NCI-H69 (cell line): ENCODE data around the gene LOXL4.

Experiments
- DNase-seq: peaks from one replicate; lab custom pipeline; 2025; lab: John Stamatoyannopoulos, UW

LOXL4 gene

DNA sequence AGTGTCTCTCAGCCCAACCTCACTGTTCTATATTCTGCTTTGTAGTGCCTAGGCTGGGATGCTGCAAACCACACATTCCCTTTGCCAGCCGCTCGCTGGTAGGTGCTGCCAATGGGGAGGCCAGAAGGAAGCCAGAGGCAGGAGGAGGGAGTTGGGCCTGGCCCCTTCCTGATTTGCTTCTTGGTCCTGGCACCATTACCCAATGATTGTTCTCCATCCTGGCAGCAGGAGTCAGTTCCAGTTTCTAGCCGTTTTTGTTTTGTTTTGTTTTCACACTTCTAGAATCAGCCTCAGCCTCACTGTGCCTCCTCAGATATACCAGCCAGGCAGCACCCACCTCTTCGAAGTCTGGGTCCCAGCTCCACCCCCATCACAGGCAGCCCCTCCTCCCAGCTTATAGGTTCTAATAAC, 27.4 kb upstream of the LOXL4 start:
- DNase-seq, result peak; percentile 78

DNA sequence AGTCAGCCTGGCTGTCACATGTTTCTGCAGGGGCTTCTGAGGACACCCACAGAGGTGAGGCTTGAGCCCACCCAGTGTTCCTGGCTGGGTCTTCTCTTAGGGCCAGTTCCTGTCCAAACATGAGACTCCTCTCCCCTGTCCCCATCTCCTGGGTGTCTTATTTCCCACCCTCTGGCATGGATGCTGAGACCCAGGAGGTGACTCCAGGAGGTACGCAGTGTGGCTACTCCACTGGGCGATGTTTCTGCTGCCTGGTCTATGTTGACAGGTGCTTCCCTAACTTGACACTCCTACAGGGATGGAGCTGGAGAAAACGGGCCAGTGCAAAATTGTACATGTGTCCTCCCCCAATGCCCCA, 26.3 kb upstream of the LOXL4 start:
- DNase-seq, result no peak

DNA sequence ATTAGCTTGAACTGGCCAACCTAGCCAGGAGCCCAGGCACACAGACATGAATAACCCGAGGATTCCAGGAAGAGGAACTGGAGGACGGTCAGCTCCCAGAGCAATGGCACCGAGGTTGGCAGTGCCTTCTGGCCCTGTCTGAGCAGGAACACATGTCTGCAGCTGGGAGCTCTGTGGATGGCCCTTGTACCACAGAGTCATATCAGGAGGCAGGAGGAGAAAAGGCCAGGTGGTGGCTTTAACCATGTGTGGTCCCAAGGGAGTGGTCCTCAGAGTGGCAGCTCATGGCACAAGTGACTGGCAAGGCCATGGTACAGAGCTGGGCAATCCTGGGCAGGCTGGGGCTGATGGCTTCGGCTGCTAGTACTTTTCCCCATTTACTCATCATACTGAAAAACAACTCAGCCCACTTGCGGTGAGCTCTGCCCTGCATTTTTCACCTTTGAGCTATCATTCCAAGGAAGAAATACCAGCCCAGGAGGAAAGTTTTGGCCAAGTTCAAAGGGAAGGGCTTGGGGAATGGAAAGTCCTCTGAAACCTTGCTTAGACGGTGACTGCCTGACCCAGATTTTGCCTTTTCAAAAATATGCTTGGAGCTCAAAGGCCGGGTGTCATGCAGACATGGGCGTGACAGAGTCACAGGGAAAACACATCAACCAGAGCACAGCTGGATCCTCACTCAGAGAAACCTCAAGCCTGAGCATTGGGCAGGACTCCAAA, 25.7 kb upstream of the LOXL4 start:
- DNase-seq, result peak; percentile 62

DNA sequence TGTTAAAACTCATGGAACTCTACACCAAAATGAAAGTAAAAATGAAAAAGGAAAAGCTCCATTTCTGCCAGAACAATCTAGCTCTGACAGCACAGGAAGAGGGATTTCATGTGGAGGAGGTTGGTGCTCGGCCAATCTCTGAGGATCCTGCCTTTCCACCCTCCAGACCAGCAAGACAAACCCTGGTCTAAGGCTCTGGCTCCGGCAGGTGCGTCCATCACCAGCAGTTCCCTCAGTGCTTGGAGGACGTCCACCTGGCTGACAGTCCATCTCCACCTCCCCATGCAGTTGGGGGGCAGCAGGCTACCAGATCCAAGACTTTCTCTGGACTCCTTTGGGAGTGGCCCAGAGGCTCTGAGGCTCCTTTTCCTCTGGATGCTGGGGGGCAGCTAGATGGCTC, 25.0 kb upstream of the LOXL4 start:
- DNase-seq, result no peak

DNA sequence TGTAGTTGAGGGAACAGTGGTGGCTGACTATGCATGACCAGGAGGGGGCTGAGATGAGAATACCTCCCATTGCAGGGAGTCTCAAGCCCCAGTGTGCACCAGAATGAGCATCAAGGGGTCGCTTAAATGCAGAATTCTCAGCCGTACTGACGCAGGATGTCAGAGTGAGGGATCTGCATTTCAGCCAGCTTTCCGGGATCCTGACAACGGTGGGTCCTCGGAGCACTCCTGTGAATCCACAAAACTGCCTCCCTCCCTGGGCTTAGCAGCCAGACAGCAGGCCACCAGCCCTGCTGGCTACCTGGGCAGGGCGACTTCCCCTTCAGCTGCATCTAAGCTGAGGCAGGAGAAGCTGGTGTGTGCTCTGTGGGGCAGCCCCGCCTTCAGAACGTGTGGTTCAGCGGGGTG, 21.8 kb upstream of the LOXL4 start:
- DNase-seq, result no peak

DNA sequence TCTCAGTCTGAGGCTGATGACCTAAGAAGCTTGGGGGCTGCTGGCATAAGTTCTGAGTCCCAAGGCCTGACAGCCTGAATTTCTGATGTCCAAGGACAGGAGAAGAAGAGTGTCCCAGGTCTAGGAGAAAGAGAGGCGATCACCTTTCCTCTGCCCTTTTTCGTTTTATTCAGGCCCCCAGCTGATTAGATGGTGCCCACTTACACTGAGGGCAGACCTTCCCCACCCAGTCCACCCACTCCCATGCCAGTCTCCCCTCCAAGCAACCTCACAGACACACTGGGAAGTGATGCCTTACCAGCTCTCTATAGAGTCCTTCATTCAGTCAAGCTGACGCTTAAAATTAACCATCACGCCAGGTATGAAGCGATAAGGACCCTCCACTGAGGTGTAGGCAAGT, 19.3 kb upstream of the LOXL4 start:
- no peak for DNase-seq

DNA sequence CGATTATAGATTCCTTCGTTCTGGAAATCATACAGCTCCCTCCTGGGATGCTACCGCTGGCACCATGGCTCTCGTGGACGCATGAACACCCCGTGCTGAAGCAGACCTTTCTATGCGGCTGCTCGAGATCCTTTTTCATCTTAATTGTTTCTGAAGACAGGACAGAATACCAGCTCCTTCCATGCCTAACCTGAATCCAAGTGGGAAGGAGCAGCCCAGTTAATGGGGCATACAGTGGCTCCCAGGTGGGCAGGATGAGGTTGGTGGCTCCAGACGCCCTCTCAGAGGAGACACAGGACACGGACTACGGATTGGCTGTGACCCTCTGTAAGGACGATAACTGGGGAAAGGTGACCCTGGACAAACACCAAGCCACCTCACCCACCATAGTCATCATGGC, 18.4 kb upstream of the LOXL4 start:
- no peak for DNase-seq

DNA sequence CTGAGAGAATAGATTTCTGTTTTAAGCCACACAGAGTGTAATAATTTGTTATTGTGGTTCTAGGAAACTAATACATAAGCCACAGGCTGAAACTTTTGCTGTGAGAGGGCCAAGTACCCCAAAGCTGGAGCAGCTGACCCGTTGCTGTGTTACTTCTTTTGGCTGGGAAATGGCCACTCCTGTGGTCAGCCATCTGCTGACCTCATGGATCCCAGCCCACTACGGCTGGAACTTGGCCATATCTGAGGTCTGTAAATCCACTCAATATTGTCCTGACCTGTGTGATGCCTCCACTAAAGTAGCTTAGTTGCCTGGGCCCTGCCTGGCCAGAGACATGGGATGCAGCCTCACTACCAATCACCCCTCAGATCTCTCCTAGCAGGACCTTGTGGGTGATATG, 17.4 kb upstream of the LOXL4 start:
- no peak for DNase-seq

DNA sequence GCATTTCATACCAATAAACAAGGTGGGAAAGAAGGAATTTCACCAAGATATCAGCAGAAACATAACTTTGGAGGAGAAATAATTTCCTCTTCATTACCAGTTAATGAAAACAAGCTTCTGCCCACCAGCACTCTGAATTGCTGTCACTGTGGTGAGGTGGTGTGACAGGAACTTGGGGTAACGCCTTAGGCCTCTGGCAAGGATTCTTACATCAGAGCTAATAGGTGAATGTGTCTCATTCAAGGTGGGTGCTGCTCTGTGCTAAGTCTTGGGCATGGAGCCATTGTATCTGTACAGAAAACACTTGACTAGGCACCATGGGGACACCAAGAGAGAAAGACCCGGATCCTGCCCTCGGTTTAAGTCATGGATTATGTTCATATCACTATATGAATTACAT, 8.3 kb upstream of the LOXL4 start:
- DNase-seq, result no peak

DNA sequence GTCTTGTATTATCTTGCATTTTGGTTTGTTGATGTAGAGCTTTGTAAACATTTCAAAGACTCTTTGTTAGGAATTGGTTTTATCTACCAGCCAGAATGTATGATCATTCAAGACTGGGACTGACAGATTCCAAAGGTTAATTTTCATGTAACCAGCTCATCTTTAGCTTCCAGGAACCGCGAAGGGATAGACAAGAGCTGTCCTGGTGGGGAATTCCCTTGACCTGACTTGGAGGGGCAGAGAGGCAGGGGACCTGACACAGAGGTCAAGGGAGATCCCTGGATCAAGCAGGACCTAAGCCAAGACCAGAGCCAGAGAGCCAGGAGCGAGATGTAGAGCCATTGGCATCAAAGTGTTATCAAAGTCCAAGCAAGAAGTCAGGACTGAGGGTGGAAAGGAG, 6.6 kb upstream of the LOXL4 start:
- no peak for DNase-seq

DNA sequence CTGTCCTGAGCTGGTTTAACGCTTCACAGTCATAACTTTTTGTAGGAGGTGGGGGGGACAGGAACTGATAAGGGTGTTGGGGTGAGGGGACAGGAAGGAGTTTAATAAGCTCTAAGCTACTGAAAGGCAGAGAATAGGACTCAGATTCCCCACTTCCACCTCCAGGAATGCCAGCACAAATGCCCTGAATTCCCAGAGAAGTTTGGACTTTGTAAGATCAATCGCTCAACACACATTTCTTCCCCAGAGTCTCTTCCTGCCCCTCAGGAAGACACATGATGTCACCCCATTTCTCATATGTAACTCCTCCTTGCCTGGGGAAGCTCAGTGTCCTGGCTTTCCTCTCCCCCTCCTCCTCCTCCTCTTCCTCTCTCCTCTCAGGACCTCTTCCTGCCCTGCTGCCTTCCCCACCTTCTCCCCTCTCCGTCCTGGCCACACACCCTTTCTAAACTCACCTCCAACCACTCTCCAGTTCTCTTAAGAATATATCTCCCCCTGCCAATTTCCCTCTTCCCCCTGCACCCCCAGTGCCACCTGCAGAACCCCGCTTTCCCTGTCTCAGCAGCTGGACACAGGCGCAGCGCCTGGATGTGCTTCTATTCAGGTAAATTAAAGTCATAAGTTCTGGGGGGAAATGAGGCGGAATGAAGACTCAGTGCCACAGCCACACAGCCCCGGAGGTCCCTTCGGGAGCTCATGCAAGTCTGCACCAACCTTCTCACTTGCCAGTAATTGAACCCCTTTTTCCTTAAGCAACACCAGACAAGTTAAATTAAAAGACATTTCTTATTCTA, 5.3 kb upstream of the LOXL4 start:
- DNase-seq, result no peak

DNA sequence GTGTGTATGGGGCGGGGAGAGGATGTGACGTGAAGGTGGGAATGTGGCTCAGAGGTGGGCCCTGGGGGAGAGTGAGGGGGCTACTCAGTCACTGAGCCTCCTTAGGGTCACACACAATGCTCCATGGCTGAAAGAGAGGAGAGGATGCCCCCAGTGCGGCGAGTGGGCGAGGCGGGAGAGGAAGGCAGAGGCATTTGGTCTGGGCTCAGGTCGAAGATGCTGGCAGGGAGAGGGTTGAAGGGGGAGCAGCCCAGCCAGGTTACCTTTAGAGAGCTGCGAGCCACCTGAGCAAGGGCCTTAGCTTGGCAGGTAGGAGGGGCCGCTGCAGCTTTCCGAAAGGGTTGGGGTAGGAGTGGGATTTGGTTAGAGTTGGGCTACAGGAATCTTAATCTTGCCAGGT, 4.7 kb upstream of the LOXL4 start:
- DNase-seq, result no peak

DNA sequence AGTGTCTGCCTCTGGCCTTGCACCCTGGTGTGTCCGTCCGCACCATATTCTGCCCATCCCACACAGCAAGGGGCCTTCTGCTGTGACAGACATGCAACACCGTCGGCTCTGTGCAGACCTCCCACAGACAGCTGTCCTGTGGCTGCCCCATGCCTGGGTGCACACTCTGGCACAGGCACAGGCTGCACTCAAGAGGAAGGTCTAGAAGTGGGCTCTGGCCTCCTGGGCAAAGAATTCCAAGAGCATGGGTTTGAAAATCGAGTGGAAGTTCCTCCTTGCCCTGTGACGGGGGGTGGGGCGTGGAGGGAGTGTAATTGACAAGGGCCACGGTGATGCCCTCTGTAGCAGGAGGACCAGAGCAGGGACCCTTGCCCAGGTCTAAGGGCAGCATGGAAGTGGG, 4.3 kb upstream of the LOXL4 start:
- no peak for DNase-seq

DNA sequence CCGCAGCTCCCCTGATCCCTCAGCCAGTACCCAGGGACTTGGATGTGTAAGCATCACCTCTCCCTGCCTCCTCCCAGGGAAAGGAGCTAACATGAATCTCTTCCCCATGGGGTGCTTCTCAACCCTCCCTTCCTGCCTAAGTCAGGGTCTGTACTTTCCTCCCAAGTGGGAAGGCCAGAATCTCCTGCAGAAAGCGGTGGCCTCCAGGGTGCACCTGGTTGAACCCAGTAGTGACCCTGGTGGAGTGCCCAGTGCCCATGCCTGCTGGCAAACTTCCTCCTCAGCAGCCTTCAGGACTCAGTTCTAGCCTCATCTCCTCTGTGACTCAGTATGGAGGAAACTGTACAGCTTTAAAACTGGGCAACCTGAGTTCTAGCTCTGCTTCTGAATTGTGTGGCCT, 2.8 kb upstream of the LOXL4 start:
- DNase-seq, result no peak

DNA sequence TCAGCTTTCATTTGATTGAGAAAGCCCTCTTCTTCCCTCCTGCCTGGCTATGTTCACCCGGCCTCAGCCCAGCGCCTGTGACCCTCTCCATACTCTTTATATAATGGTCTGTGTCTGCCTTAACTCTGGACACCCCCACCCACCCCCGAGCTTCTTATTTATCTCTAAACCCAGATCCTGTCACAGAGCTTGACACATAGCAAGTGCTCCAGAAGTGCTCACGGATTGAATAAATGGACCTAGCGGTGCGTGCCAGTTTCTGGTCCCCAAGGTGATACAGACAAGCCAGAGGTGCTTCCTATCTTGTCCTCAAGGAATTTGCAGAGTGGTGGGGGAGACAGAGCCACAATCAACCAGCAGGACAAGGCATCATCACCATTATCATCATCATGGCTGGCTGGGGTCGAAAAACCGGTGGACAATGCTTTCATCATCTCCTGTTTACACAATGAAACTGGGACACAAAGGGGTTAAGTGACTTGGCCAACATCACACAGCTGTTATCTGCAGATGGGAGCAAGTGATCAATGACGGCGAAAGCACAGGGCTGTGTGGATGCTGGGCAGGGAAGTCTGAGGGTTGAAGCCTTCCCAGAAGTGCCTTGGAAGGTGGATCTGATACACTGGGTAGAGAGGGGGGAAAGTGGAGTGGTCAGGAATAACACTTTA, 2.2 kb upstream of the LOXL4 start:
- DNase-seq, result peak; percentile 39

DNA sequence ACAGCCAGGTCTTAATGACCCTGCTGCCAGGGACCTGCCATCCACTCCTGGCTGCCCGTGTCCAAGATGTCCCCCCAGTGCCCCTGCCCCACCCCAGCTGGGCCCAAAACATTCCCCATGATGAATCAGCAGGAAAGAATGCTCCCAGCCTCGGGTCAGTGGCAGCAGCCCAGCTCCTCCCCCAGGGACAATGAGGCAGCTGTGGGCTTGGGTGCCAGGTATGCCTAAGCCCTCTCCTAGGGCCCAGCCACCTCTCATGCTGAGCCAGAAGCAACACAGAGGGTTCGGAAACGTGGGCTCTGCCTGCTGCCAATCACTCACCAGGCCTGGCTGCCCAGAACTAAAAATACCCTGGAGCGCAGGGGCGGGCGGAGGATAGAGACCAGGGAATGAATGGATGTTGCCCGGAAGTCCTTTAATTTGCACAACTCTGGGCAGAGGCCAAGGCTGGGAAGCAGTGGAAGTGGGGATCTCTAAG, 1.5 kb upstream of the LOXL4 start:
- DNase-seq, result peak; percentile 84

DNA sequence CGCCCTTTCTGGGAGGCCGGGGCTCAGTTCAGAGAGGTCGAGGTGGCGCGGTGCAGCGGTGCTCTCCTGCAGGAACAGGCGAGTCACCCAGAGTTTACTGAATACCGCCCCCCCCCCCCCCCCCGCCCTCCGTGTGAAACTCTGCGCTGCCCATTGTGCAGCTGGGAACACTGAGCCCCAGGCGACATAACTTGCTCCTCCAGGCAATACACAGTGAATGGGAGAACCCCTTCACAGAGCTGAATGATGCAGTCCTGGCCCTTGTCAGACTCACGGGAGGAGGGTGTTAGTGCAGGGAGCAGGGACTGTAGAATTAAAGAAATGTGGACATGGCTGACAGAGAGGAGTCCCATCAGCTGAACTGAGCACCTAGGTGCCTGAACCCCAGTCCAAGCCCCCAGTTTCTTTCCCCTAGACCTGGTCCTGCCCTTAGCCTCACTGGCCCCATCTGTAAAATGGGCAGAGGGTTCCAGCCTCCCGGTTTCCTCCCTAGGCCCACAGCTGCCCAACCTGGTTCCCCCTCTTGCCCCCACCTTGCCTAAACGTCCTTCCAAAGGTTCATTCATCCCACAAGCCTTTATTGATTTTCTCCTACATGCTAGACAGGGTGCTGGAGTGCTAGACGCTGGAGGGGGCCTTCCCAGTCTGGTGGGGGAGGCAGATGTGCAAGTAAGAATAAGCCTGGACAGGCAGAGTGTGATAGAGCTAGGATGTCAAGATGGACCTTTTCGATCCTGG, 869 bp upstream of the LOXL4 start:
- DNase-seq, result peak; percentile 55

DNA sequence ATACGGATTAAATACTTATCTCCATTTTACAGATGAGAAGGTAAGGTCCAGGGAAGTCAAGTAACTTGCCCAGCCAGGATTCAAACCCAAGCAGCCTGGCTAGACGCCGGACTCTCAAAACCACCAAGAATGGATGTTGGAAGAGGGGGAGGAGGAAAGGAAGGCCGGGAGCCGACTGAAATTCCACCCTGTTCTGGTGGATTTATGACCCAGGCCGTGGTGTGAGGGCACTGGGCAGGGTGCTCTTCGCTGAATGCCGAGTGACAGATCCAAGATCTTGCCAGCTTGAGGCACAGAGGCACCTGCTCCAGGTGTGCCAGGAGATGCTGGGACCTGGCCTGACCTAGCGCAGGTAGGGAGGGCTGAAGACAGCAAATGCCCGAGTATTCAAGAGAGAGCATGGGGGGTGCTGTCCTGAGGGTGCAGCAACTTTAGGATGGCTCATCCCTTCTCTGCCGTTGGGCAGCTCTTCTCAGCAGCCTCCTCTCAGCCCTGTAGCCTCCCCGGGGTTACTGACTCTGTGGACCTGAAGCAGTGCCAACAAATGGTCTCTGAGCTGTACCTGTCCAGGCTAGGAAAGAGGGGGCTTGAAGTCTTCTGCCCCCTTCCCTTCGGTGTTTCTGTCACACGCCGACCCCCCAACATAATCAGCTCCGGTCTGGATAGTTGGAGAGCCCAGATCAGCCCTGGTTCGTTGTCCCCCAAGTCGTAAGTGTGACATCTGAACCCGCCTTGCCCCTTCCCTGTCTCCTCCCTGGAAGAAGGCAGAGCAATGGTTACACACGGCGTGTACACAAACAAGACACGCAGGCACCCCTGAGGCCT, 713 bp downstream of the LOXL4 start:
- DNase-seq, result peak; percentile 29

DNA sequence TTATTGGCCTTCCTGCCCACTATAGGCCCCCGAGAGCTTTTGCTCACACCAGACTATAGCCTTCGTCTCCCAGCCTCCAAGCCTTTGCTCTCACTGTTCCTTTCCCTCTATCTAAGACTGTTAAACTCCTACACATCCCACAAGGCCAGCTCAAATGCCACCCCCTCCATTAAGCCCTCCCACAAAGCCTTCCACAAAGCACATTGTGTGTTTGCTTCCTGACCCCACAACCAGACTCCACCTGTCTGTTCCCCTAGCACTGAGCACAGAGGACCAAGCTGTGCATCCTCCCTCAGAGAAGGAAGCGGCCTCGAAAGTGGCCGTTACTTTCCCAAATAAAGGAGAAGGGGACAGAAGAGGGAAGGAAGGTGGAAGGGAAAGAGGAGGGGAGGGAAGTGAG, 1.3 kb downstream of the LOXL4 start:
- DNase-seq, result peak; percentile 11

DNA sequence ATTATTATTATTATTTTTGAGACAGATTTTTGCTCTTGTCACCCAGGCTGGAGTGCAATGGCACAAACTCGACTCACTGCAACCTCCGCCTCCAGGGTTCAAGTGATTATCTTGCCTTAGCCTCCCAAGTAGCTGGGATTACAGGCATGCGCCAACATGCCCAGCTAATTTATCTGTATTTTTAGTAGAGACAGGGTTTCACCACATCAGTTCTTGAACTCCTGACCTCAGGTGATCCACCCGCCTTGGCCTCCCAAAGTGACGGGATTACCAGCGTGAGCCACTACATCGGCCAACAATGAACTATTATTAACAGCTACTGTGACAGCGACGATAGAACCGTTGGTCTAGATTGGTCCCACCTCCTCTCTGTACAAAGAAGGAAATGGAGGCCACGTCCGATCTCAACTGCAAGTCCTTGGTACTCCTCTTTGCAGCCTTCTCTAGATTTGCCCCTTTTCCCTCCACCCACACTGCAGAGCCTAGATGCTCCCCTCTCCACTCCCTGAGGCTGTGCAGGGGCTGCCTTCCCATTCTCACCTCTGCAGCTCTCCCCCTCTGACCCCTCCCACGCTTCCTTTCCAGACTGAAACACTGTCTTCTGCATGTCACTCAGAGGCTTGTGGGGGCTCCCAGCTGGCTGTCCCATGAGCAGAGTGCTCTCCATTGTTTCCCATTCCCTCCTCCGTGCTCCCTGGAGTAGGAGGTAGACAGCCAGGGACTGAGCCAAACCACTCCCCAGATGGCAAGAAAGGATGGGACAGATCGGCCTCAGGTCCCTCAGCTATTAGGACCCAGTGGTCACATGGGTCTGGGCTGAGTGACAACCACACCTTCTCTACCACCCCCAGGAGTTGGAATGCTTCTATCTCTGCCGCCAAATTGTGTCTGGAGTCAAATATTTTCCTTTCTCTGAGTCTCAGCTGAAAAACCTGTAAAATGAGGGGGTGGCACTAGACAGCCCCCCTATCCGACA, 2.3 kb downstream of the LOXL4 start:
- DNase-seq, result peak; percentile 3
